Dedifferentiated amniotic fluid mesenchymal stem cell (primary cell): ENCODE results near the gene DSCAM.
"Not testable (repeated sequence)": the region's sequence is repeated elsewhere in the genome, so short reads cannot be mapped to it uniquely, and the experiment has no call there.

Source experiments
- DNase-seq: peaks from one replicate; pipeline ENCODE4 v3.0.0-alpha.2; 2016; ENCODE audit errors: extremely low spot score

The DSCAM gene

GRCh38 chr21:40461008-40461407 is 385.9 kb downstream of the DSCAM start:
- no peak for DNase-seq

- no peak for DNase-seq
These were observed 389.2 kb downstream of the DSCAM start for GRCh38 chr21:40457741-40458140.

- DNase-seq: no peak
These were observed 392.9 kb downstream of the DSCAM start for GRCh38 chr21:40454057-40454456.

GRCh38 chr21:40453183-40453582 is 393.8 kb downstream of the DSCAM start:
- DNase-seq: no peak

GRCh38 chr21:40452548-40452947 is 394.4 kb downstream of the DSCAM start:
- no peak for DNase-seq

- no peak for DNase-seq
These were observed 399.9 kb downstream of the DSCAM start for GRCh38 chr21:40447016-40447415.

GRCh38 chr21:40445349-40445921 is 401.5 kb downstream of the DSCAM start:
- no peak for DNase-seq

- not testable (repeated sequence) for DNase-seq
These were observed 407.4 kb downstream of the DSCAM start for GRCh38 chr21:40439581-40439980.

GRCh38 chr21:40438616-40439015 is 408.3 kb downstream of the DSCAM start:
- DNase-seq: no peak

GRCh38 chr21:40436261-40436660 is 410.7 kb downstream of the DSCAM start:
- no peak for DNase-seq

- no peak for DNase-seq
These were observed 413.4 kb downstream of the DSCAM start for GRCh38 chr21:40433538-40433937.

GRCh38 chr21:40425981-40426380 is 421.0 kb downstream of the DSCAM start:
- DNase-seq: no peak

GRCh38 chr21:40422896-40423635 is 423.9 kb downstream of the DSCAM start:
- DNase-seq: no peak

GRCh38 chr21:40421121-40421520 is 425.8 kb downstream of the DSCAM start:
- DNase-seq: no peak

- no peak for DNase-seq
These were observed 430.4 kb downstream of the DSCAM start for GRCh38 chr21:40416572-40416971.

GRCh38 chr21:40408561-40408960 is 438.4 kb downstream of the DSCAM start:
- no peak for DNase-seq

GRCh38 chr21:40404396-40404800 is 442.6 kb downstream of the DSCAM start:
- peak; percentile 63 for DNase-seq

GRCh38 chr21:40402884-40403582 is 443.9 kb downstream of the DSCAM start:
- no peak for DNase-seq

GRCh38 chr21:40395732-40396131 is 451.2 kb downstream of the DSCAM start:
- DNase-seq: no peak

- DNase-seq: no peak
These were observed 453.9 kb downstream of the DSCAM start for GRCh38 chr21:40393066-40393465.

GRCh38 chr21:40388046-40388445 is 458.9 kb downstream of the DSCAM start:
- no peak for DNase-seq

- DNase-seq: no peak
These were observed 459.8 kb downstream of the DSCAM start for GRCh38 chr21:40386981-40387747.
